GM21367 (cell line): ENCODE data around the gene ZFP91.
A peak's percentile ranks its signal among the peaks of the same experiment; 100 is the strongest.
"Not testable (repeated sequence)": the region's sequence is repeated elsewhere in the genome, so short reads cannot be mapped to it uniquely, and the experiment has no call there.

Experiments
- ATAC-seq: cut with Tn5 transposase; IDR thresholded peaks from one replicate; pipeline ENCODE4 v1.9.1; 2021; ENCODE audit not compliant: unreplicated experiment

ZFP91 gene

GRCh38 chr11:58578635-58579191 lies at the start of gene ZFP91:
Gene ZFP91, plus strand, starts transcription at chr11:58579063. Its CDS starts 219 bp downstream, at chr11:58579282.
- peak; percentile 23 for ATAC-seq

- ATAC-seq: no peak
Measured at GRCh38 chr11:58530236-58530635, 48.6 kb upstream of the ZFP91 start.

GRCh38 chr11:58531865-58532341 lies 47.0 kb upstream of the ZFP91 start:
- ATAC-seq: no peak

GRCh38 chr11:58546841-58547240 lies 32.0 kb upstream of the ZFP91 start:
- no peak for ATAC-seq

- ATAC-seq: no peak
Measured at GRCh38 chr11:58549644-58550043, 29.2 kb upstream of the ZFP91 start.

- no peak for ATAC-seq
Measured at GRCh38 chr11:58560842-58561241, 18.0 kb upstream of the ZFP91 start.

- no peak for ATAC-seq
Measured at GRCh38 chr11:58561394-58562098, 17.3 kb upstream of the ZFP91 start.

- ATAC-seq: peak; percentile 86
Measured at GRCh38 chr11:58562375-58562800, 16.5 kb upstream of the ZFP91 start.

- no peak for ATAC-seq
Measured at GRCh38 chr11:58564231-58564630, 14.6 kb upstream of the ZFP91 start.

GRCh38 chr11:58567889-58568512 lies 10.9 kb upstream of the ZFP91 start:
- ATAC-seq: peak; percentile 94

- not testable (repeated sequence) for ATAC-seq
Measured at GRCh38 chr11:58572906-58573305, 6.0 kb upstream of the ZFP91 start.

GRCh38 chr11:58573451-58574104 lies 5.3 kb upstream of the ZFP91 start:
- peak; percentile 28 for ATAC-seq

GRCh38 chr11:58574881-58575280 lies 4.0 kb upstream of the ZFP91 start:
- no peak for ATAC-seq

GRCh38 chr11:58575377-58576020 lies 3.4 kb upstream of the ZFP91 start, which contains the start of gene LPXN:
Gene LPXN, minus strand, starts transcription at chr11:58575856. Its CDS starts 84 bp downstream, at chr11:58575772.
- ATAC-seq: no peak

GRCh38 chr11:58576887-58577471 lies 1.9 kb upstream of the ZFP91 start:
- ATAC-seq: no peak

GRCh38 chr11:58577555-58578135 lies 1.2 kb upstream of the ZFP91 start:
- ATAC-seq: peak; percentile 43

GRCh38 chr11:58578136-58578634 lies 678 bp upstream of the ZFP91 start:
- no peak for ATAC-seq

GRCh38 chr11:58579192-58580129 lies 598 bp downstream of the ZFP91 start:
- ATAC-seq: peak; percentile 35

- ATAC-seq: no peak
Measured at GRCh38 chr11:58580311-58580710, 1.4 kb downstream of the ZFP91 start.
